HG02981 (cell line): ENCODE results near the gene GTF3A.
"Not testable (repeated sequence)": the region's sequence is repeated elsewhere in the genome, so short reads cannot be mapped to it uniquely, and the experiment has no call there.

Experiments used
- ATAC-seq: cut with Tn5 transposase; IDR thresholded peaks from one replicate; pipeline ENCODE4 v1.9.1; 2021; ENCODE audit warnings: mild to moderate bottlenecking, moderate library complexity; ENCODE audit not compliant: unreplicated experiment

GTF3A gene

DNA sequence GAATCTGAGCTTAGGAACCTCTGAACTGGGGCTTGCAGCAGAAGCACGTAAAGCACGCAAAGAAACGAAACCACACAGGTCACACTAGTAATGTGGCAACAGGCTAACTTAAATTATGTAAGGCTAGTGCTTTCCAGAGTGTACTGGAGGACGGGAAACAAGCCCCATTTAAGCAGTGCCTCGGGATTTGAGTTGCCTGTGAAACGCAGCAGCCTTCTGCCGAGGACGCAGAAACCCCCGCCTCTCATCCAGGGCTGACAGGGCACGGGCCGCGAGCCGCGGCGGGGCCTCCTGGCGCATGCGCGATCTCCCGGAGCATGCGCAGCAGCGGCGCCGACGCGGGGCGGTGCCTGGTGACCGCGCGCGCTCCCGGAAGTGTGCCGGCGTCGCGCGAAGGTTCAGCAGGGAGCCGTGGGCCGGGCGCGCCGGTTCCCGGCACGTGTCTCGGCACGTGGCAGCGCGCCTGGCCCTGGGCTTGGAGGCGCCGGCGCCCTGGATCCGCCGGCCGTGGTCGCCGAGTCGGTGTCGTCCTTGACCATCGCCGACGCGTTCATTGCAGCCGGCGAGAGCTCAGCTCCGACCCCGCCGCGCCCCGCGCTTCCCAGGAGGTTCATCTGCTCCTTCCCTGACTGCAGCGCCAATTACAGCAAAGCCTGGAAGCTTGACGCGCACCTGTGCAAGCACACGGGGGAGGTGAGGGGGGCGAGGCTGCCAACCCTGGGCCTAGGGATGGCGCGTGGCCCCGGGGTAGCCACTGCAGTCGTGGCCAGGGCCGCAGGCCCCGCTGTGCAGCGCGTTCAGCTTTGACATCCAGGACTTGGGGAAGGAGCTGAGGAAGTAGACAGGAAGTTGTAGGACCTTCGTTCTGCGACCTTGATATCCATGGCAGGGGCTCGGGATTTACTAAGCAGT is at the start of gene GTF3A:
Gene GTF3A (plus strand): TSS at position 374 of the 912 bp plus-strand sequence.
- peak; percentile 61 for ATAC-seq

DNA sequence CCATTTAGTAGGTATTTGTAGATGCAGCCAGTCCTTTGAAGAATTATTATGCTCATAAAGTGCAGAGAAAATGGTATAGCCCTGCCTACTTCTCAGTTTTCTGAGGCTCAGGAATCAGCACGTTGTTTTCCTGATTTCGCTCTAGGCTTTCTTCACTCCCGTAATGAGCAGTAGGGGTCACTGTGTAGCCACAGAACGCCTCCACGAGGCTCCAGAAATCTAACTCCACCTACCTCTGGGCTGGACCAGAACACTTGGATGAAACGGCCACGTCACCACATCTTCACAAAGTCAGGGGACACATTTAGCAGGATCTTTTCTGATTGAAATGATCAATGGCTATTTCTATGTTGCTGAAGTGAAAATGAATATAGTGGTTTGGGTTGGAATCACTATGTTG is 49.8 kb upstream of the GTF3A start:
- ATAC-seq: peak; percentile 64

DNA sequence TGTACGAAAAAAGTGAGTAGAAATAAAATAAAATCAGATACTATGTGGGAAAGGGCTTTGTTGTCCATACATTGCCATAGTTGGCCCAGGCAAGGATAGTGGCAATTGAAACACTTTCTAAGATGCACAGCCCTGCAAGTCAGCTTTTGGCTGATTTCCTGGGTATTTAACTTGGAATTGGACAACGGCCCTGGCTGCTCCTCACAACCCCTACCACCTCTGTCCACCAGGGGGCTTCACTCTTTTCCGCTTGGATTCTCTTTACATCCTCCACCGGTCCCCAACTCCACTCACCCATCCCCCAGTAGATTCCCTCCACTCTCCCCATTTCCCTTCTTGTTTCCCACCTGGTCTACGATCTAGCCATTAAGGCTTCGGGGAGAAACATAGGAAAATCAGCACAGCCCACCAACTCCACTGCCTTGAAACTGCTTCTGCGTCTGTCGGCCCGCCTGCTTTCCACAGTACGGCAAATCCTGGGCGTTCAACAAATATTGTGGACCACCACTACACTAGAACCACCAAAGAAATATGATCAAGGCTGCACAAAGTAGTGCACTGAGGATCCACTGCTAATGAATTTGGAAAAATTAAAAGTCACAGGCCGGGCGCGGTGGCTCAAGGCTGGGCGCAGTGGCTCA is 48.6 kb upstream of the GTF3A start:
- ATAC-seq: no peak

DNA sequence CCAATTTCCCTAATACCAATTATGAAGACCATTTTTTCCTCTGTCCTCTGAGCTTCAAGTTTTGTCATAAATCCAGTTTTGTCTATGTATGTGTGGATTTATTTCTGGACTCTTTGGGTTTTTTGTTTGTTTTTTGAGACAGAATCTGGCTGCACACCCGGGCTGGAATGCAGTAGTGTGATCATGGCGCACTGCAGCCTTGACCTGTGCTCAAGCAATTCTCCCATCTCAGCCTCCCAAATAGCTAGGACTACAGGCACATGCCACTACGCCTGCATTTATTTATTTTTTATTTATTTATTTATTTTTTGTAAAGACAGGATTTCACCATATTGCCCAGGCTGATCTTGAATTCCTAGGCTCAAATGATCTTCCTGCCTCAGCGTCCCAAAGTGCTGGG is 45.3 kb upstream of the GTF3A start:
- no peak for ATAC-seq

DNA sequence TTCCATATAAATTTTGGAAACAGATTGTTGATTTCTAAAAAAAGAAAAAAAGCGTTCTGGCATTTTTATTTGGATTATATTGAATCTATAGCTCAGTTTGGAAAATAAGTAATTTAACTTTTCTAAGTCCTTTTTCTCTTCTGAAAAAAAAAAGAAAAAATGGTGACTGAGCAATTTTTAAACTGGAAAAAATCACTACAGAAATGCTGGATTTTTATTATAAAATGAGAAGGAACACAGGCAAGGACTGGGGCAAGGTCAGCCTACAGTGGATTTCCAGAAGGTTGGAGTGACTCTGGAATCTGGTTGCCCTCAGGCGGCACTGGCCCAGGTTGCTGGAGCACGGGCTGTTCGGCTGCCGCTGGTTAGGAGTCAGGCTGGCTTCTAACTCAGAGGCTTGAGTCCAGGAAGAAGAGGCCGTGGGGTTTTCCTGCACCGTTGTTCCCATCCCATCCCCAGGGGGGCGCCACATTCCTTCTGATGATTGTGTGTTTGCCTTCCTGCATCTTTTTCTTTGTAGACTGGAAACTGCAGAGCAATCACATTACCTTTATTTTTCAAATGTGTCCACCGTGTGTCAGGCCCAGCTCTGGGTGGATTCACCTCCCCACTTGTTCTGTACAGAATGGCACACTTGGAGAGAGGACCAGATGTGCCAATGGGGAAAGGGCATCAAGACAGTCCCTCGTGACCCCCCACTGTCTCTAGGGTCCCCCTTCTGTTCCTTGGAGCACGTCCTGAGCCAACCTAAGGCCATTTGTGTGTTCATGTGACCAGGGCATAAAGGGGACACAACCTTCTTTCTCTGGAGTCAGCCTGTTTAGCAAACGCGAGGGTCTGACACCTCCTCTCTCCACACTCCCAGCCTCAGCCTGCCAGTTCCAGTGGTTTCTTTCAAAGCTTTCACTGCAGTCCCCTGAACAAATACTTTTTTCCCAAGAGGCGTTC is 44.5 kb upstream of the GTF3A start:
- ATAC-seq: no peak

DNA sequence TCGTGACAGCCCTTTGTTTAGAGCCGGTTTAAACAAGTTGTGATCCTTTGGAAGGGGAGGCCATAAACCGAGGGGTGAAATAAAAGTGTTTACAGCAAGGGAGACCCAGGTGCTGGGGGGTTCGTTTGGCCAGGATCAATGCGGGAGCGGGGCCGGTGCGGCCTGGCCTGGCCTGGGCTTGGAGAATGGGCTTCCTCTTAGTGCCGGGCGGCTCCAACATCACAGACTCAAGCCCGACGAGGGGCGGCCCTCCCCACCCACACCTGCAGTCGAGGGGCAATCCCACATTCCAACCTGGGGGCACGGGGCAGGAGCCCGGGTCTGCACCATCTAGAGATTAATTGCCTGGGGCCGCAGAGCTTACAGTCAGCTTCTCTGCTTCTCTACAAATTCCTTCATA is 42.8 kb upstream of the GTF3A start:
- no peak for ATAC-seq

DNA sequence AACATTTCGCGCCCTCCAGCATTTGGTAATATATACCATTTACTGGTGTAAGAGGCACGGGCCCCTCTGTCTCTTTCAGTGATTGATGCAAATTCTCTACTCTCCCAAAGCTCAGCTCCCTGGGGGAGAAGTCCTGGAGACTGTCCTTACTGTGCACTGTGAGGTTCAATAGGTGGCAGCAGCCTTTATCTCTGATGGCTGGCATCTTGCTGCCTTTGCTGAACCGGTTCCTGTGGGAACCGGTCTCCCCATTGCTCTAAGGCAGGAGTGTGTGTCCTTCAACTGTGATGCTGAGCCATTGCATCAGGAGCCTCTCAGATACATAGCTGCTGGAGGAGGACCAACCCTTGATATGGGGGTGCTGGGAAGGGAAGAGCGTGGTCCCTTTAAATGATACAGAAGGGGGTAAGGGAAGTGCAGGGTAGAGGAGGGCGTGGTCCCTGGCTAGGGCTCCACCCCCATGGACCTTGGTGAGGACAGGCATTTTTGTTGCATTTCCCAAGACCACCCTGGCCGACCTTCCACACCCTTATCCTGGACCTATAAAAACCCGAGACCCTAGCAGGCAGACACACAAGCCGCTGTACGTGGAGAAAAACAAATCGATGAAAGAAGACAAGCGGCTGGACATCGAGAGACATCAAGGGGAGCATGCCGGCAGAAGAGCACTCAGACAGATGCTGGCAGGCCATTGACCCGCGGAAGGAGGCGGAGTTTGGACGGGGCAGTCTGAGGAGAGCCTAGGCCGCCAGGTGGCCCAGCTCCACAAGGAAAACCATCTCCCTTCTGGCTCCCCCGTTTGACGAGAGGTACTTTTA is 41.1 kb upstream of the GTF3A start:
- ATAC-seq: no peak

DNA sequence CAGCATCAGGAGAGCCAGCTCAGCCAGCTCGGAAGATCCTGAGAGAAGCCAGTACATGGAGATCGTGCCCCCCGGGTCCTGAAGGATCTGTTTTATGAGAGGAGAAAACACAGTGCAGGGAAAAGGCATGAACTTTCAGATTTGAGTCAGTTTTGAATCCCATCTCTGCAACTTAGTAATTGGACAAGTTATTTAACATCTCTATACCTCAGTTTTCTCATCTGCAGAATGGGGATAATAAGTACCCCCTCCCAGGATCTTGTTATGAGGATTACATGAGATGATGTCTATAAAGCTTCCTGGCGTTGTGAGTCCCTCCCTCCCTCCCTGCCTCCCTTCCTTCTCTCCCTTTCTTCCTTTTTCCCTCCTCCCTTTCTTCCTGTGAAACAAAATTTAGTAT is 40.1 kb upstream of the GTF3A start:
- ATAC-seq: no peak

DNA sequence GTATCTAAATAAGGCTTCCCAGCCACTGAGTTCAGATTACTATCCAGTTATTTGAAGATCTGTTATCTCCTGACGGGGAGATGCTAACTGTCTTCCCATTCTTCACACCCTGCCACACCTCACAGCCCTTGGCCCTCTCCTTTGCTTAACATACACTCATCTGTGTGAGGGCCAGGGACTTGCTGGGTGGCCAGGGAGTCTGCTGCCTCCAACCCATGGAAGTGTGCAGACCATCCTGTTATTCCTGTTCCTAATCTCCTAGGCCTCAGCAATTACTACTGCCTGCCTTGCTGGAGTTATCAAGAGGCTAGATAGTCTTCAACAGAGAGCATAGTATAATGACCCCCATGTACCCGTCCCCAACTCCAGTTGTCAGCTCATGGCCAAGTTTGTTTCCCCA is 36.2 kb upstream of the GTF3A start:
- ATAC-seq: no peak

DNA sequence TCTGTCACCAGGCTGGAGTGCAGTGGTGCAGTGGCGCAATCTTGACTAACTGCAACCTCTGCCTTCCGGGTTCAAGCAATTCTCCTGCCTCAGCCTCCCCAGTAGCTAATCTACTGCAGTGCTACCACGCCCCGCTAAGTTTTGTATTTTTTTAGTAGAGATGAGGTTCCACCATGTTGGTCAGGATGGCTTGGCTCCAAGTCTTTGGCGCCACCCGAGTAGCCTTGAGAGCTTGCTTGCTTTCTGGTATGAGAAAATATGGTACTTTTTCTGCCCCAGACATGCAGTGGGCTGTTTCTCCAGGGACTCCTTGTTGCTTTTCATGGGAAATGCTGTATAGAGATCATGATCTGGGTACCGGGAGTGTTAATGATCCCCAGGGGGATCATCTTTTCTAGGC is 34.5 kb upstream of the GTF3A start:
- no peak for ATAC-seq

DNA sequence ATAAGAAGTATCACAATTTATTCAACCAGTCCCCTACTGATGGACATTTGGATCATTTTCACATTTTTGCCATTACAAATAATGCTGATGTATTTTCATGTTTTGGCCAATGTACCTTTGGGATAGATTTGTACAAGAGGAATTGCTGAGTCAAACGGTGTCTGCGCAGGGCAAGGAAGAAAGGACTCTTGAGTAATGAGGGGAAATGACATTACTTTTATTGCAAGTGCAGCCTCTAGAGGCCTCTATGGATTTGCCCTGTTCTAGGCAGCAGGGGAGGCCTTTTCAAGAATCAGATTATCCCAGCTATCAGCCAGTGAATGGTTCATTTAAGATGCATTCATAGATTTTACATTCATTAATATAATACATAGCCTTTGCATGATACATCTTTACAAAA is 32.9 kb upstream of the GTF3A start:
- ATAC-seq: no peak

DNA sequence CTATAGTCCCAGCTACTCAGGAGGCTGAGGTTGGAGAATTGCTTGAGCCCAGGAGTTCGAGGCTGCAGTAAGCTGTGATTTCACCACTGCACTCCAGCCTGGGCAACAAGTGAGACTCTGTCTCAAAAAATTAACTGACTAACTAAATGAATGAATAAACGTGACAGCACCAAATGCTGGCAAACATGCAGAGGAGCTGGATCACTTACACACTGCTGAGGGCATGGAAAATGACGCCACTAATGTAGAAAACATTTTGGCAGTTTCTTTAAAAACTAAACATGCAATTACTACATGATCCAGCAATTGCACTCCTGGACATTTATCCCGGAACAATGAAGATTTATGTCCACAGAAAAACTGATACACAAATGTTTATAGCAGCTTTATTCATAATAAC is 31.3 kb upstream of the GTF3A start:
- no peak for ATAC-seq

DNA sequence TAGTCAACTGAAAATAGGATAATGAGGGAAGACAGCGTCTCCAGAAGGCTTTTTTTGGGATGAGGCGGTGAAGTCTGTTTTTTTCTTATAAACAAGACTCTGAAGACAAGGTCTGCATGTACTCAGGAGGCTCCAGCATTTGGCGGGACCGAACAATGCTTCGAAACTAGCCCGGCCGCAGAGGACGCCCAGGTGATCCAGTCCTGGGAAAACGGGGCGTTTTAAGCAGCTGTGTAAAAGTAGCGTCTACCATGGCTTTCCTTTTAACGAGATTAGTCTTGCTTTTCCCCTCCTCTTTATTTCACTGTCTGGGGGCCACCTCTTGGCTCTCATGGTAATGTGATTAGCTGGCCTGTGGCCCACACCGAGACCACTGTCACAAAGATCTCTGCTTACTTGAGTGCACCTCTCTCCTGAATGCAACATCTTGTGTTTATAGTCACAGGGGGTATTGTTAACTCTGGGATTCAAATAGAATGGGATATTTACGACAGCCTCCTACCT is 29.4 kb upstream of the GTF3A start:
- no peak for ATAC-seq

DNA sequence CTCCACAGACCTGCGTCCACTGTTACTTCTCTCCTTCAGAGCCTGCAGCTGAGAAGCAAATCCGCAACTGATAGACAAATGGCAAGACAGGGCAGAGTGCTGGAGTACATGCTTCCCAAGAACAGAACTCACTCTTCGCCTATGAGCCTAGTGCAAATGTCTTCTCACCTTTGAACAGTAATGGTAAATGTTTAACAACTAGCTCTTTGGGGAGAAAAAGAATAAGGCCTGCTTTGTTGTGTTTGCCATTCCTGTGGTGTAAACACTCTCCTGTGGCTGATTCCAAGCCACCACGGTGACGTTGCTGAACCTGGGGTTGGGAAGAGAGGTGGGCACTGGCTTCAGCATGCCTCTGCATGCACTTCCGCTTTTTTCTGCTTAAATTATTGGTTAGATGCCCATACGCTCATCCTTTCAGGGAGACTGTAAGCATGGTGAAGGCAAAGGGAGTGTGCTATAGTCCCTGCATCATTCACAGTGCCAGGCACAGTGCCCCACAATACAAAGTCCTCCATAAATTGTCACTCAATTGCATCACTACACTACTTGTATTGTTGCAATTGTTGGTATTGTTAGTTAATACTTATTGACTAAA is 28.1 kb upstream of the GTF3A start:
- no peak for ATAC-seq

DNA sequence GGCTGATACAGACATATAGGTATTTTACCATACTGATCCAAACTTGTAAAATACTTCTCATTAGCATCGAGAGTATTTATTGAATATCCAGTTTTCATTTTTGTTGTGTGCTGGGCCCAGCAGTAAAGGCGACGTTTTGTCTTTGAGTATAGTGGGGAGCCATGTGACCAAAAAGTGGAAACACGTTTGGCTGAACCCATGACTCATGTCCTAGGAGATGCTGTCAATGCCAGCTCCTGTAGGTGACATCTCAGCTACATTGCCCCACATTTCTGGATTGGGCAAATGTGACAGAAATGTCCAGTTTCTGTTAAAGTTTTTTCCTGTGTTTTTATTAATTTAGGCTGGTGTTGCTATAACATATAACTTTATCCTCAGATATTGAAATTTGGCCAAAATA is 26.1 kb upstream of the GTF3A start:
- ATAC-seq: no peak

DNA sequence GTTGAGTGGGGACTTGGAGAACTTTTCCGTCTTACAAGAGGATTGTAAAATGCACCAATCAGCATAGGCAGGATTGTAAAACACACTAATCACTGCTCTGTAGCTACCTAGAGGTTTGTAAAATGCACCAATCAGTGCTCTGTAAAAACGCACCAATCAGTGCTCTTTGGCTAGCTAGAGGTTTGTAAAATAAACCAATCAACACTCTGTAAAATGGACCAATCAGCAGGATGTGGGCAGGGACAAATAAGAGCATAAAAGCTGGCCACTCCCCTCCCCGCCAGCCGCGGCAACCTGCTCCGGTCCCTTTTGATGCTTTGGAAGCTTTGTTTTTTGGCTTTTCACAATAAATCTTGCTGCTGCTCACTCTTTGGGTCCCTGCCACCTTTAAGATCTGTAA is 24.0 kb upstream of the GTF3A start:
- not testable (repeated sequence) for ATAC-seq

DNA sequence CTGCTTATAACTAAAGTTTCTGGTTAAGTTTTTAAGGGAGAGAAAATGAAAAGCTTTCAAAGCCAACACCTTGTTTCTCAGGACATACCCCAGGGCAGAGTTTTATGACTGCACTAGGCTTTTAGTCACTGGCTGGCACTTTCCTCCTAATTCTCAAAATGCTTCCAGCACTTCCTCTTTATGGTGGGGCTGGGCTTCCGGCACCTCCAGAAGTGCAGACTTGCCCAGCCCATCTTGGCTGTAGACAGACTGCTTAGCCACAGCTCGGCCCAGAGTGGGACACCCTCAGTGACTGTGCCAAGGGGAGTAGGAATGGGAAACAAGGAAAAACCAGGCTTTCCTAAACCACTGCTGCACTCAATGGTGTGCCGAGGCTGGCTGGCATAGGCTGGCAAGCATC is 23.2 kb upstream of the GTF3A start:
- ATAC-seq: no peak

DNA sequence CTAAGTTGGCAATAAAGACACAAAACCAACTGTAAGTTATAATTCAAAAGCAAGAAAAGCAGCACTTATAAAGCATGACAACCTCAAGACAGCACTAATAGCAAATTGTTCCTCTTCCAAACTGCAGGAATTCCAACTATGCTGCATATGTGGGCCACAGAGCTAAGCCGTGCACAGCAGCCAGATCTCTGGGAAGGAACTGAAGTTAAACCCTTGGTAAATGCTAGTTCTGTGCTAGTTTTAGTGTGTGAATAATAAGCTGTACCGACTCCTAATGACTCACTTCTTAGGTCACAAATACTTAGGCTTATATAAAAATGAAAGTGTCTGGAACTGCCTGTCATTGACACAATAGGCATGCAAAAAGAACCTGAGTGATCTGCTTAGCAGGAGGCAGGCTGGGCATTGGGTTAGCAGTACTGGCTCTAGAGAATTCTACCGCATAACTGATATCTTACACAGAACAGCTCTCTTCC is 21.2 kb upstream of the GTF3A start:
- ATAC-seq: no peak

DNA sequence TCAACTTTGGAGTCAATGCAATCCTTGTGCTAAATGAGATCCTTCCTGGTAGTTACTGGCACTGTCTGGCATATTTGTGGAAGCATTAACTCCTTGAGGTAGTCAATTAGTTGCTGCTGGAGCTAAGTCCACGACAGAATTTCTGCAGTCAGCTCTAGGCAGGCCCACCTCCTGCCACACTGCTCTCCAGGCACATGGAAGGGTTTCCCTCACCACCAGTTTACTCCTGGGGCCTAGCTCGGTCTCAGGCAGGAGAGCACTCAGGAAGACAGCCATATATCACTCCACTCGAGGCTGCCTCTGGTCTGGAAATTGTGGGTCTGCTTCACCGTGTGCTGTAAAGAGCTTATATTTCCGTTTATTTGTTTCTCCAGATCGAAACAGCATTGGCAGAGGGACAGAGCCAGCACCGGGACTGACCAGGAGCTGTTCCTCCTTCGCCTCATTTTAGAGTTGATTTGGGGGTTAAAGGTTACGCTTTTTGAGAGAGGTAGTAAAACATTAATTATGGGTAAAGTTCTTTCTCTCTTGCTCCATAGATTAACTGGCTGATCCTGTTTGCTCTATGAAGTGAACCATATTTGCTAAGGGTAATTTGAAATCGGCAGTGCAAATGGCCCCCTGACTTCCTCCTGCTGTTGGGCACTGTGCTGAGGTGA is 20.6 kb upstream of the GTF3A start:
- no peak for ATAC-seq
